HEK293 (cell line): Measurements from ENCODE around the gene FBXO9.

ENCODE experiments used
- CTCF ChIA-PET: fragments of 350-600 bp; formaldehyde crosslinking; extraction: SDS; loops from one replicate; lab custom pipeline; 2021; ENCODE audit warnings: antibody characterized with exemption; lab: Yijun Ruan, JAX
- POLR2A ChIA-PET: fragments of 300-600 bp; formaldehyde crosslinking; extraction: SDS; loops from one replicate; lab custom pipeline; 2020; ENCODE audit warnings: antibody characterized with exemption, inconsistent platforms; lab: Yijun Ruan, JAX
- H3K27ac ChIP-seq: fragments of 200-500 bp; sonication (Bioruptor generic); 2 replicates; pipeline ENCODE4 v1.5.1; 2014; ENCODE audit warnings: low read depth, low read length, control low read depth, inconsistent platforms; ENCODE audit errors: extremely low read depth
- H3K36me3 ChIP-seq, 2 experiments: fragments of 200-500 bp in 1 of 2; sonication (Bioruptor generic) in 1 of 2; 1 replicate in 1 of 2; 2 replicates in 1 of 2; pipeline ENCODE4 v1.5.1; 2014 to 2017; ENCODE audit warnings: inconsistent platforms in 2 of 2, low read length in 2 of 2; ENCODE audit not compliant: control insufficient read depth in 2 of 2, insufficient read depth in 1 of 2
- H3K4me1 ChIP-seq: fragments of 200-500 bp; sonication (Bioruptor generic); 2 replicates; pipeline ENCODE4 v1.5.1; 2014; ENCODE audit warnings: mild to moderate bottlenecking, low read length, inconsistent platforms; ENCODE audit not compliant: control insufficient read depth, insufficient read depth
- H3K4me3 ChIP-seq: 2 replicates; pipeline ENCODE4 v1.5.1; 2011; ENCODE audit warnings: low read depth, mild to moderate bottlenecking, control low read depth, low read length, moderate library complexity
- H3K9me3 ChIP-seq: fragments of 200-500 bp; sonication (Bioruptor generic); 2 replicates; pipeline ENCODE4 v1.5.1; 2014; ENCODE audit warnings: low read depth, low read length, inconsistent platforms; ENCODE audit not compliant: control insufficient read depth, insufficient read depth
- GLI4 ChIP-seq: fragments of 450-650 bp; formaldehyde crosslinking; IDR thresholded peaks from 2 replicates; pipeline ENCODE4 v1.5.1; 2016; ENCODE audit warnings: missing biosample characterization, missing genetic modification characterization
- HOXC10 ChIP-seq: sonication (generic); formaldehyde crosslinking; IDR thresholded peaks from 2 replicates; pipeline ENCODE4 v1.8.1; 2023; ENCODE audit warnings: mild to moderate bottlenecking, missing genetic modification reagents
- KLF1 ChIP-seq: fragments of 450-650 bp; formaldehyde crosslinking; IDR thresholded peaks from 2 replicates; pipeline ENCODE4 v1.5.1; 2016; ENCODE audit warnings: missing biosample characterization, missing genetic modification characterization
- KLF10 ChIP-seq: fragments of 450-650 bp; IDR thresholded peaks from 2 replicates; pipeline ENCODE4 v1.5.1; 2018; ENCODE audit warnings: missing biosample characterization, mild to moderate bottlenecking, missing genetic modification characterization
- OSR2 ChIP-seq: fragments of 450-650 bp; formaldehyde crosslinking; IDR thresholded peaks from 2 replicates; pipeline ENCODE4 v1.5.1; 2016; ENCODE audit warnings: missing biosample characterization, missing genetic modification characterization
- PRDM1 ChIP-seq: fragments of 450-650 bp; formaldehyde crosslinking; IDR thresholded peaks from 2 replicates; pipeline ENCODE4; 2016; ENCODE audit warnings: missing biosample characterization, missing genetic modification characterization
- ZBTB1 ChIP-seq: fragments of 450-650 bp; formaldehyde crosslinking; IDR thresholded peaks from 2 replicates; pipeline ENCODE4 v1.5.1; 2016; ENCODE audit warnings: missing biosample characterization, missing genetic modification characterization
- ZBTB48 ChIP-seq: fragments of 450-650 bp; formaldehyde crosslinking; IDR thresholded peaks from 2 replicates; pipeline ENCODE4 v1.5.1; 2016; ENCODE audit warnings: missing biosample characterization, missing genetic modification characterization
- ZBTB7A ChIP-seq: fragments of 450-650 bp; formaldehyde crosslinking; IDR thresholded peaks from 2 replicates; pipeline ENCODE4 v1.5.1; 2016; ENCODE audit warnings: low read depth, missing biosample characterization, missing genetic modification characterization
- ZFP41 ChIP-seq: fragments of 450-650 bp; formaldehyde crosslinking; IDR thresholded peaks from 2 replicates; pipeline ENCODE4 v1.5.1; 2016; ENCODE audit warnings: missing biosample characterization, missing genetic modification characterization, borderline replicate concordance
- ZNF266 ChIP-seq: fragments of 450-650 bp; formaldehyde crosslinking; IDR thresholded peaks from 2 replicates; pipeline ENCODE4 v1.5.1; 2016; ENCODE audit warnings: missing biosample characterization, missing genetic modification characterization, low read depth
- ZNF48 ChIP-seq: fragments of 450-650 bp; formaldehyde crosslinking; IDR thresholded peaks from 2 replicates; pipeline ENCODE4 v1.5.1; 2016; ENCODE audit warnings: missing biosample characterization, missing genetic modification characterization
- ZNF544 ChIP-seq: fragments of 450-650 bp; formaldehyde crosslinking; IDR thresholded peaks from 2 replicates; pipeline ENCODE4 v1.5.0; 2017; ENCODE audit warnings: missing biosample characterization, missing genetic modification characterization
- ZSCAN23 ChIP-seq: fragments of 450-650 bp; formaldehyde crosslinking; IDR thresholded peaks from 2 replicates; pipeline ENCODE4 v1.5.1; 2016; ENCODE audit warnings: missing biosample characterization, missing genetic modification characterization
- TF ChIP-seq, protein P1 (sequence below): fragments of 450-650 bp; formaldehyde crosslinking; IDR thresholded peaks from 2 replicates; pipeline ENCODE4 v1.5.1; 2017; ENCODE audit warnings: missing biosample characterization, missing genetic modification characterization
- TF ChIP-seq, protein P2 (sequence below): fragments of 450-650 bp; formaldehyde crosslinking; optimal IDR thresholded peaks from 2 replicates; pipeline ENCODE3; 2016; ENCODE audit warnings: missing biosample characterization, mild to moderate bottlenecking, missing genetic modification characterization
- TF ChIP-seq, protein P3 (sequence below): fragments of 450-650 bp; formaldehyde crosslinking; IDR thresholded peaks from 2 replicates; pipeline ENCODE4 v1.5.0; 2017; ENCODE audit warnings: missing biosample characterization, missing genetic modification characterization, borderline replicate concordance
- TF ChIP-seq, protein P4 (sequence below): fragments of 450-650 bp; formaldehyde crosslinking; IDR thresholded peaks from 2 replicates; pipeline ENCODE4 v1.5.1; 2016; ENCODE audit warnings: missing biosample characterization, missing genetic modification characterization

The FBXO9 gene

DNA sequence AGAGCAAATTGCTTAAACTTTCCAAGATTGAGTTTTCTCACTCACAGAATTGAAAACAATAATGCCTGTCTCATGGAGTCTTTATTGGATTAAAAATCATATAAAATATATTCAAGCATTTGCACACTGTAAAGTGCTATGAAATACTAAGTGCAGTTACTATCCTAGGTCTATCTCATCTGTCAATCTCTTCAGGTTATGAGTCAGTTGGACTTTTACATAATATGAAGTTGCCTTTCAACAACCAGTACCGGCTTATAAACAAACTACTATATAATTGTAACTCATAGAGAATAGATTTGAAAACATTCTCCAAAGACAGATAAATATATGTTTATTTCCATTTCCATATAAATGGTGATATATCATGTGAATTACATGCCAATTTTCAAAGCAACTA is 49.7 kb upstream of the FBXO9 start:
- POLR2A ChIA-PET: no interaction called here
- Histone ChIP-seq H3K36me3 (peaks cover 15 to 52% of the 10 kb centered on the region in 2 experiments), H3K9me3 (no peaks in the 10 kb centered on the region), H3K4me1 (no peaks in the 10 kb centered on the region)
- CTCF ChIA-PET: interaction anchor here (1.4 kb wide), 1 partner anchor 10 kb away, joined by 3 read pairs; no protein-coding TSS in a partner anchor
- no peak for TF ChIP-seq ZNF544
- TF ChIP-seq, protein P1, sequence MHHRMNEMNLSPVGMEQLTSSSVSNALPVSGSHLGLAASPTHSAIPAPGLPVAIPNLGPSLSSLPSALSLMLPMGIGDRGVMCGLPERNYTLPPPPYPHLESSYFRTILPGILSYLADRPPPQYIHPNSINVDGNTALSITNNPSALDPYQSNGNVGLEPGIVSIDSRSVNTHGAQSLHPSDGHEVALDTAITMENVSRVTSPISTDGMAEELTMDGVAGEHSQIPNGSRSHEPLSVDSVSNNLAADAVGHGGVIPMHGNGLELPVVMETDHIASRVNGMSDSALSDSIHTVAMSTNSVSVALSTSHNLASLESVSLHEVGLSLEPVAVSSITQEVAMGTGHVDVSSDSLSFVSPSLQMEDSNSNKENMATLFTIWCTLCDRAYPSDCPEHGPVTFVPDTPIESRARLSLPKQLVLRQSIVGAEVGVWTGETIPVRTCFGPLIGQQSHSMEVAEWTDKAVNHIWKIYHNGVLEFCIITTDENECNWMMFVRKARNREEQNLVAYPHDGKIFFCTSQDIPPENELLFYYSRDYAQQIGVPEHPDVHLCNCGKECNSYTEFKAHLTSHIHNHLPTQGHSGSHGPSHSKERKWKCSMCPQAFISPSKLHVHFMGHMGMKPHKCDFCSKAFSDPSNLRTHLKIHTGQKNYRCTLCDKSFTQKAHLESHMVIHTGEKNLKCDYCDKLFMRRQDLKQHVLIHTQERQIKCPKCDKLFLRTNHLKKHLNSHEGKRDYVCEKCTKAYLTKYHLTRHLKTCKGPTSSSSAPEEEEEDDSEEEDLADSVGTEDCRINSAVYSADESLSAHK (tag by site-specific recombination): no peak
- no peak for TF ChIP-seq ZBTB1 (tag by site-specific recombination)
- no peak for TF ChIP-seq ZBTB7A (tag by site-specific recombination)
- TF ChIP-seq OSR2 (tag by site-specific recombination): no peak
- TF ChIP-seq ZFP41 (tag by site-specific recombination): no peak
- TF ChIP-seq KLF1 (tag by site-specific recombination): no peak
- TF ChIP-seq ZBTB48: no peak
- no peak for TF ChIP-seq KLF10 (tag by site-specific recombination)
- TF ChIP-seq, protein P2, sequence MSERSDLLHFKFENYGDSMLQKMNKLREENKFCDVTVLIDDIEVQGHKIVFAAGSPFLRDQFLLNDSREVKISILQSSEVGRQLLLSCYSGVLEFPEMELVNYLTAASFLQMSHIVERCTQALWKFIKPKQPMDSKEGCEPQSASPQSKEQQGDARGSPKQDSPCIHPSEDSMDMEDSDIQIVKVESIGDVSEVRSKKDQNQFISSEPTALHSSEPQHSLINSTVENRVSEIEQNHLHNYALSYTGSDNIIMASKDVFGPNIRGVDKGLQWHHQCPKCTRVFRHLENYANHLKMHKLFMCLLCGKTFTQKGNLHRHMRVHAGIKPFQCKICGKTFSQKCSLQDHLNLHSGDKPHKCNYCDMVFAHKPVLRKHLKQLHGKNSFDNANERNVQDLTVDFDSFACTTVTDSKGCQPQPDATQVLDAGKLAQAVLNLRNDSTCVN: no peak
- TF ChIP-seq, protein P3, sequence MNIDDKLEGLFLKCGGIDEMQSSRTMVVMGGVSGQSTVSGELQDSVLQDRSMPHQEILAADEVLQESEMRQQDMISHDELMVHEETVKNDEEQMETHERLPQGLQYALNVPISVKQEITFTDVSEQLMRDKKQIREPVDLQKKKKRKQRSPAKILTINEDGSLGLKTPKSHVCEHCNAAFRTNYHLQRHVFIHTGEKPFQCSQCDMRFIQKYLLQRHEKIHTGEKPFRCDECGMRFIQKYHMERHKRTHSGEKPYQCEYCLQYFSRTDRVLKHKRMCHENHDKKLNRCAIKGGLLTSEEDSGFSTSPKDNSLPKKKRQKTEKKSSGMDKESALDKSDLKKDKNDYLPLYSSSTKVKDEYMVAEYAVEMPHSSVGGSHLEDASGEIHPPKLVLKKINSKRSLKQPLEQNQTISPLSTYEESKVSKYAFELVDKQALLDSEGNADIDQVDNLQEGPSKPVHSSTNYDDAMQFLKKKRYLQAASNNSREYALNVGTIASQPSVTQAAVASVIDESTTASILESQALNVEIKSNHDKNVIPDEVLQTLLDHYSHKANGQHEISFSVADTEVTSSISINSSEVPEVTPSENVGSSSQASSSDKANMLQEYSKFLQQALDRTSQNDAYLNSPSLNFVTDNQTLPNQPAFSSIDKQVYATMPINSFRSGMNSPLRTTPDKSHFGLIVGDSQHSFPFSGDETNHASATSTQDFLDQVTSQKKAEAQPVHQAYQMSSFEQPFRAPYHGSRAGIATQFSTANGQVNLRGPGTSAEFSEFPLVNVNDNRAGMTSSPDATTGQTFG (tag by site-specific recombination): no peak
- TF ChIP-seq ZNF48 (tag by site-specific recombination): no peak
- TF ChIP-seq, protein P4, sequence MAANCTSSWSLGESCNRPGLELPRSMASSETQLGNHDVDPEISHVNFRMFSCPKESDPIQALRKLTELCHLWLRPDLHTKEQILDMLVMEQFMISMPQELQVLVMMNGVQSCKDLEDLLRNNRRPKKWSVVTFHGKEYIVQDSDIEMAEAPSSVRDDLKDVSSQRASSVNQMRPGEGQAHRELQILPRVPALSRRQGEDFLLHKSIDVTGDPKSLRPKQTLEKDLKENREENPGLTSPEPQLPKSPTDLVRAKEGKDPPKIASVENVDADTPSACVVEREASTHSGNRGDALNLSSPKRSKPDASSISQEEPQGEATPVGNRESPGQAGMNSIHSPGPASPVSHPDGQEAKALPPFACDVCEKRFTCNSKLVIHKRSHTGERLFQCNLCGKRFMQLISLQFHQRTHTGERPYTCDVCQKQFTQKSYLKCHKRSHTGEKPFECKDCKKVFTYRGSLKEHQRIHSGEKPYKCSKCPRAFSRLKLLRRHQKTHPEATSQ (tag by site-specific recombination): no peak
- no peak for TF ChIP-seq ZNF266
- TF ChIP-seq ZSCAN23 (tag by site-specific recombination): no peak
- no peak for TF ChIP-seq HOXC10 (CRISPR knock-in tag)
- TF ChIP-seq, all 188 proteins: peak for 0
- H3K4me3 ChIP-seq: no peak overlapping the region
- H3K27ac ChIP-seq: no peak overlapping the region

DNA sequence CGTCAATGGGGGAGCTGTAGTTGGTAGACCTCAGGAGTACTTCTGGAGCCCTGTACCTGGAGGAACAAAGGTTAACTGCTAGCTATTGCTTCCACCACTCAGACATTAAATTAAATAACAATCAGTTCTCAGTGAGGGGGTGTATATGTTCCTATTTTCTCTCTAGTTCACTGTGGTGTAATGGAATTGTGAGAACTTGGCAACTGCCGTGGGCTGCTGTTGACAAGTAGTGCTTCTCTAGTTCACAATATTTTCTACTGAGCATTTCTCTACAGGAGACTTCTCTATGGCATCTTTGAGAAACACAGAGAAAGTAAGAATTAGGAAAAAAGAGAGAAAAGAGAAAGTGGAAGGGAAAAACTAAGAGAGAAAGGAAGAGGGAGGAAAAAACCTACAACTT is 46.8 kb upstream of the FBXO9 start:
- ChIA-PET CTCF (interaction anchor here (1.1 kb wide), 1 partner anchor 22 kb away, joined by 5 read pairs; no protein-coding TSS in a partner anchor), POLR2A (no interaction called here)
- H3K4me1 ChIP-seq: no peaks in the 10 kb centered on the region
- H3K9me3 ChIP-seq: no peaks in the 10 kb centered on the region
- H3K27ac ChIP-seq: no peak overlapping the region
- no peak overlapping the region for H3K4me3 ChIP-seq
- peaks cover 11 to 28% of the 10 kb centered on the region in 2 experiments for H3K36me3 ChIP-seq
- TF ChIP-seq GLI4: no peak
- peak; percentile 83 for TF ChIP-seq PRDM1 (tag by site-specific recombination)
- TF ChIP-seq, all 188 proteins: peak for 1
